WTC11 (cell line): ENCODE results near the gene PTPRG. TPM values are rescaled to one million over a fixed set of nuclear protein-coding genes. Genes with fewer than 3 reads are reported as not detected.

Experiments used
- ATAC-seq: fragments of 200-7000 bp; cut with Tn5 transposase; 2 replicates; pipeline ENCODE4 v1.10.0; 2021; ENCODE audit warnings: mild to moderate bottlenecking, moderate library complexity
- CTCF ChIA-PET: fragments of 300-600 bp; sonication (Branson Sonifier 250); formaldehyde crosslinking; loops from one replicate; lab custom pipeline; 2021; ENCODE audit warnings: antibody characterized with exemption; lab: Charles Lee
- POLR2A ChIA-PET: fragments of 350-600 bp; sonication (Branson Sonifier 250); formaldehyde crosslinking; loops from one replicate; lab custom pipeline; 2021; ENCODE audit warnings: antibody characterized with exemption; lab: Charles Lee
- DNase-seq: peaks from one replicate; pipeline ENCODE4 v3.0.0; 2021; ENCODE audit warnings: low spot score
- H3K27ac Mint-ChIP-seq: 2 replicates; pipeline ENCODE4 v1.8.0; 2021; ENCODE audit warnings: mixed read lengths
- H3K27me3 Mint-ChIP-seq: 2 replicates; pipeline ENCODE4 v1.8.0; 2021; ENCODE audit warnings: low read depth, mild to moderate bottlenecking, moderate library complexity, mixed read lengths
- H3K36me3 Mint-ChIP-seq: 2 replicates; pipeline ENCODE4 v1.8.0; 2021; ENCODE audit warnings: mixed read lengths
- H3K4me1 Mint-ChIP-seq: 2 replicates; pipeline ENCODE4 v1.8.0; 2022; ENCODE audit warnings: mixed read lengths
- H3K4me3 Mint-ChIP-seq: 2 replicates; pipeline ENCODE4 v1.8.0; 2021; ENCODE audit warnings: mild to moderate bottlenecking, moderate library complexity, mixed read lengths
- H3K9me3 Mint-ChIP-seq: 2 replicates; pipeline ENCODE4 v1.8.0; 2021; ENCODE audit warnings: mixed read lengths
- E2F1 ChIP-seq: sonication (generic); formaldehyde crosslinking; IDR thresholded peaks from 2 replicates; pipeline ENCODE4 v1.8.0; 2022; ENCODE audit warnings: mild to moderate bottlenecking, missing genetic modification reagents
- ETV6 ChIP-seq: sonication (generic); formaldehyde crosslinking; IDR thresholded peaks from 2 replicates; pipeline ENCODE4 v1.8.1; 2022; ENCODE audit warnings: mild to moderate bottlenecking, missing genetic modification reagents
- FOXJ3 ChIP-seq: sonication (generic); formaldehyde crosslinking; IDR thresholded peaks from 2 replicates; pipeline ENCODE4 v1.9.0; 2021; ENCODE audit warnings: missing genetic modification reagents, mild to moderate bottlenecking, borderline replicate concordance
- FOXK1 ChIP-seq: sonication (generic); formaldehyde crosslinking; IDR thresholded peaks from 2 replicates; pipeline ENCODE4 v1.8.0; 2022; ENCODE audit warnings: mild to moderate bottlenecking, moderate library complexity, missing genetic modification reagents
- GRHL2 ChIP-seq: fragments of 250-450 bp; sonication (Bioruptor Pico); IDR thresholded peaks from 2 replicates; pipeline ENCODE4 v1.8.0; 2022; ENCODE audit warnings: mild to moderate bottlenecking, moderate library complexity; ENCODE audit not compliant: insufficient replicate concordance, severe bottlenecking
- HMGXB4 ChIP-seq: sonication (generic); formaldehyde crosslinking; IDR thresholded peaks from 2 replicates; pipeline ENCODE4 v1.8.1; 2023; ENCODE audit warnings: mild to moderate bottlenecking, moderate library complexity, missing genetic modification reagents
- JUN ChIP-seq: sonication (generic); formaldehyde crosslinking; IDR thresholded peaks from 2 replicates; pipeline ENCODE4 v1.8.0; 2023; ENCODE audit warnings: mild to moderate bottlenecking, missing genetic modification reagents
- MXD4 ChIP-seq: fragments of 250-450 bp; sonication (Bioruptor Pico); IDR thresholded peaks from 2 replicates; pipeline ENCODE4 v1.8.0; 2021; ENCODE audit warnings: mild to moderate bottlenecking, moderate library complexity, borderline replicate concordance
- NFATC4 ChIP-seq: fragments of 250-450 bp; sonication (Bioruptor Pico); IDR thresholded peaks from 2 replicates; pipeline ENCODE4 v1.9.0; 2021; ENCODE audit warnings: mild to moderate bottlenecking
- NFYB ChIP-seq: sonication (generic); formaldehyde crosslinking; conservative IDR thresholded peaks from 2 replicates; pipeline ENCODE4 v1.8.0; 2022; ENCODE audit warnings: low read depth, missing genetic modification reagents
- NR2C2 ChIP-seq: sonication (generic); formaldehyde crosslinking; IDR thresholded peaks from 2 replicates; pipeline ENCODE4 v1.8.0; 2022; ENCODE audit warnings: mild to moderate bottlenecking, missing genetic modification reagents
- SOX15 ChIP-seq: fragments of 250-450 bp; sonication (Bioruptor Pico); IDR thresholded peaks from 2 replicates; pipeline ENCODE4 v1.9.0; 2021; ENCODE audit warnings: mild to moderate bottlenecking
- TCF7 ChIP-seq: sonication (generic); formaldehyde crosslinking; IDR thresholded peaks from 2 replicates; pipeline ENCODE4 v1.8.0; 2022; ENCODE audit warnings: mild to moderate bottlenecking, low read depth, missing genetic modification reagents, moderate library complexity
- TEAD1 ChIP-seq: sonication (generic); formaldehyde crosslinking; IDR thresholded peaks from 2 replicates; pipeline ENCODE4 v1.8.0; 2022; ENCODE audit warnings: mild to moderate bottlenecking, missing genetic modification reagents
- TEAD4 ChIP-seq: sonication (generic); formaldehyde crosslinking; IDR thresholded peaks from 2 replicates; pipeline ENCODE4 v1.8.0; 2022; ENCODE audit warnings: mild to moderate bottlenecking, missing genetic modification reagents
- ZBTB21 ChIP-seq: sonication (generic); formaldehyde crosslinking; IDR thresholded peaks from 2 replicates; pipeline ENCODE4 v1.8.1; 2023; ENCODE audit warnings: mild to moderate bottlenecking, missing genetic modification reagents, borderline replicate concordance
- ZNF121 ChIP-seq: sonication (generic); formaldehyde crosslinking; IDR thresholded peaks from 2 replicates; pipeline ENCODE4 v1.8.0; 2023; ENCODE audit warnings: missing genetic modification reagents
- ZNF232 ChIP-seq: sonication (generic); formaldehyde crosslinking; IDR thresholded peaks from 2 replicates; pipeline ENCODE4 v1.8.0; 2022; ENCODE audit warnings: mild to moderate bottlenecking, missing genetic modification reagents
- total RNA-seq: library from RNA; stranded (reverse); gene quantifications from 3 replicates; pipeline ENCODE4 v1.2.3, GENCODE V29; 2021
- TF ChIP-seq, protein P1 (sequence below): sonication (generic); formaldehyde crosslinking; IDR thresholded peaks from 2 replicates; pipeline ENCODE4 v1.8.0; 2023; ENCODE audit warnings: mild to moderate bottlenecking, missing genetic modification reagents
- TF ChIP-seq, protein P2 (sequence below): sonication (generic); formaldehyde crosslinking; conservative IDR thresholded peaks from 2 replicates; pipeline ENCODE4 v1.8.1; 2023; ENCODE audit warnings: mild to moderate bottlenecking, low read depth, missing genetic modification reagents, moderate library complexity
- TF ChIP-seq, protein P3 (sequence below): fragments of 250-450 bp; sonication (Bioruptor Pico); IDR thresholded peaks from 2 replicates; pipeline ENCODE4 v1.9.0; 2021; ENCODE audit warnings: mild to moderate bottlenecking

The PTPRG gene
- total RNA-seq, 1 experiment from 2014 or later, result 106 TPM

GRCh38 chr3:61606196-61606595 lies 44.8 kb downstream of the PTPRG start:
- no peak for ATAC-seq
- peaks cover 37% of the 10 kb centered on the region for H3K4me1 Mint-ChIP-seq

GRCh38 chr3:61608072-61608471 lies 46.7 kb downstream of the PTPRG start:
- H3K4me1 Mint-ChIP-seq, result peaks cover 46% of the 10 kb centered on the region
- no peak for DNase-seq
- H3K27me3 Mint-ChIP-seq, result no peaks in the 10 kb centered on the region
- no peak for ATAC-seq
- ChIA-PET CTCF (interaction anchor here (0.6 to 2.7 kb wide), 2 partner anchors 44 to 444 kb away, joined by 4 to 10 read pairs; no protein-coding TSS in a partner anchor), POLR2A (no interaction called here)
- H3K4me3 Mint-ChIP-seq, result no peak overlapping the region
- H3K9me3 Mint-ChIP-seq, result peaks cover 11% of the 10 kb centered on the region
- H3K36me3 Mint-ChIP-seq, result peaks cover 30% of the 10 kb centered on the region
- peak overlapping the region; percentile 82 for H3K27ac Mint-ChIP-seq
- TF ChIP-seq HMGXB4 (CRISPR knock-in tag), result no peak
- TF ChIP-seq TEAD4, result no peak
- no peak for TF ChIP-seq ZBTB21 (CRISPR knock-in tag)
- no peak for TF ChIP-seq E2F1 (CRISPR knock-in tag)
- TF ChIP-seq NFATC4 (CRISPR knock-in tag), result no peak
- TF ChIP-seq NR2C2 (CRISPR knock-in tag), result no peak
- TF ChIP-seq SOX15 (CRISPR knock-in tag), result no peak
- no peak for TF ChIP-seq MXD4 (CRISPR knock-in tag)
- TF ChIP-seq, protein P1, sequence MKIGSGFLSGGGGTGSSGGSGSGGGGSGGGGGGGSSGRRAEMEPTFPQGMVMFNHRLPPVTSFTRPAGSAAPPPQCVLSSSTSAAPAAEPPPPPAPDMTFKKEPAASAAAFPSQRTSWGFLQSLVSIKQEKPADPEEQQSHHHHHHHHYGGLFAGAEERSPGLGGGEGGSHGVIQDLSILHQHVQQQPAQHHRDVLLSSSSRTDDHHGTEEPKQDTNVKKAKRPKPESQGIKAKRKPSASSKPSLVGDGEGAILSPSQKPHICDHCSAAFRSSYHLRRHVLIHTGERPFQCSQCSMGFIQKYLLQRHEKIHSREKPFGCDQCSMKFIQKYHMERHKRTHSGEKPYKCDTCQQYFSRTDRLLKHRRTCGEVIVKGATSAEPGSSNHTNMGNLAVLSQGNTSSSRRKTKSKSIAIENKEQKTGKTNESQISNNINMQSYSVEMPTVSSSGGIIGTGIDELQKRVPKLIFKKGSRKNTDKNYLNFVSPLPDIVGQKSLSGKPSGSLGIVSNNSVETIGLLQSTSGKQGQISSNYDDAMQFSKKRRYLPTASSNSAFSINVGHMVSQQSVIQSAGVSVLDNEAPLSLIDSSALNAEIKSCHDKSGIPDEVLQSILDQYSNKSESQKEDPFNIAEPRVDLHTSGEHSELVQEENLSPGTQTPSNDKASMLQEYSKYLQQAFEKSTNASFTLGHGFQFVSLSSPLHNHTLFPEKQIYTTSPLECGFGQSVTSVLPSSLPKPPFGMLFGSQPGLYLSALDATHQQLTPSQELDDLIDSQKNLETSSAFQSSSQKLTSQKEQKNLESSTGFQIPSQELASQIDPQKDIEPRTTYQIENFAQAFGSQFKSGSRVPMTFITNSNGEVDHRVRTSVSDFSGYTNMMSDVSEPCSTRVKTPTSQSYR, result no peak
- TF ChIP-seq NFYB (CRISPR knock-in tag), result no peak
- no peak for TF ChIP-seq FOXJ3 (CRISPR knock-in tag)
- TF ChIP-seq ETV6, result no peak

More at GRCh38 chr3:61606196-61606595, 44.8 kb downstream of the PTPRG start:
- Mint-ChIP-seq H3K9me3 (peaks cover 22% of the 10 kb centered on the region), H3K27me3 (no peaks in the 10 kb centered on the region), H3K36me3 (peaks cover 45% of the 10 kb centered on the region), H3K4me3 (no peak overlapping the region), H3K27ac (no peak overlapping the region)
- no peak for TF ChIP-seq JUN (CRISPR knock-in tag)
- no peak for TF ChIP-seq GRHL2
- TF ChIP-seq TEAD1 (CRISPR knock-in tag), result no peak
- TF ChIP-seq E2F1 (CRISPR knock-in tag), result no peak
- TF ChIP-seq, protein P2, sequence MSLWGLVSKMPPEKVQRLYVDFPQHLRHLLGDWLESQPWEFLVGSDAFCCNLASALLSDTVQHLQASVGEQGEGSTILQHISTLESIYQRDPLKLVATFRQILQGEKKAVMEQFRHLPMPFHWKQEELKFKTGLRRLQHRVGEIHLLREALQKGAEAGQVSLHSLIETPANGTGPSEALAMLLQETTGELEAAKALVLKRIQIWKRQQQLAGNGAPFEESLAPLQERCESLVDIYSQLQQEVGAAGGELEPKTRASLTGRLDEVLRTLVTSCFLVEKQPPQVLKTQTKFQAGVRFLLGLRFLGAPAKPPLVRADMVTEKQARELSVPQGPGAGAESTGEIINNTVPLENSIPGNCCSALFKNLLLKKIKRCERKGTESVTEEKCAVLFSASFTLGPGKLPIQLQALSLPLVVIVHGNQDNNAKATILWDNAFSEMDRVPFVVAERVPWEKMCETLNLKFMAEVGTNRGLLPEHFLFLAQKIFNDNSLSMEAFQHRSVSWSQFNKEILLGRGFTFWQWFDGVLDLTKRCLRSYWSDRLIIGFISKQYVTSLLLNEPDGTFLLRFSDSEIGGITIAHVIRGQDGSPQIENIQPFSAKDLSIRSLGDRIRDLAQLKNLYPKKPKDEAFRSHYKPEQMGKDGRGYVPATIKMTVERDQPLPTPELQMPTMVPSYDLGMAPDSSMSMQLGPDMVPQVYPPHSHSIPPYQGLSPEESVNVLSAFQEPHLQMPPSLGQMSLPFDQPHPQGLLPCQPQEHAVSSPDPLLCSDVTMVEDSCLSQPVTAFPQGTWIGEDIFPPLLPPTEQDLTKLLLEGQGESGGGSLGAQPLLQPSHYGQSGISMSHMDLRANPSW (CRISPR knock-in tag), result no peak
- TF ChIP-seq ZNF232 (CRISPR knock-in tag), result no peak
- no peak for TF ChIP-seq FOXK1 (CRISPR knock-in tag)
- TF ChIP-seq, protein P3, sequence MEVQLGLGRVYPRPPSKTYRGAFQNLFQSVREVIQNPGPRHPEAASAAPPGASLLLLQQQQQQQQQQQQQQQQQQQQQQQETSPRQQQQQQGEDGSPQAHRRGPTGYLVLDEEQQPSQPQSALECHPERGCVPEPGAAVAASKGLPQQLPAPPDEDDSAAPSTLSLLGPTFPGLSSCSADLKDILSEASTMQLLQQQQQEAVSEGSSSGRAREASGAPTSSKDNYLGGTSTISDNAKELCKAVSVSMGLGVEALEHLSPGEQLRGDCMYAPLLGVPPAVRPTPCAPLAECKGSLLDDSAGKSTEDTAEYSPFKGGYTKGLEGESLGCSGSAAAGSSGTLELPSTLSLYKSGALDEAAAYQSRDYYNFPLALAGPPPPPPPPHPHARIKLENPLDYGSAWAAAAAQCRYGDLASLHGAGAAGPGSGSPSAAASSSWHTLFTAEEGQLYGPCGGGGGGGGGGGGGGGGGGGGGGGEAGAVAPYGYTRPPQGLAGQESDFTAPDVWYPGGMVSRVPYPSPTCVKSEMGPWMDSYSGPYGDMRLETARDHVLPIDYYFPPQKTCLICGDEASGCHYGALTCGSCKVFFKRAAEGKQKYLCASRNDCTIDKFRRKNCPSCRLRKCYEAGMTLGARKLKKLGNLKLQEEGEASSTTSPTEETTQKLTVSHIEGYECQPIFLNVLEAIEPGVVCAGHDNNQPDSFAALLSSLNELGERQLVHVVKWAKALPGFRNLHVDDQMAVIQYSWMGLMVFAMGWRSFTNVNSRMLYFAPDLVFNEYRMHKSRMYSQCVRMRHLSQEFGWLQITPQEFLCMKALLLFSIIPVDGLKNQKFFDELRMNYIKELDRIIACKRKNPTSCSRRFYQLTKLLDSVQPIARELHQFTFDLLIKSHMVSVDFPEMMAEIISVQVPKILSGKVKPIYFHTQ (CRISPR knock-in tag), result no peak
- no peak for TF ChIP-seq TCF7 (CRISPR knock-in tag)
- TF ChIP-seq NR2C2 (CRISPR knock-in tag), result no peak
- TF ChIP-seq ZNF121 (CRISPR knock-in tag), result no peak
- DNase-seq, result no peak
- ChIA-PET CTCF (interaction anchor here (1.2 to 2.7 kb wide), 2 partner anchors 42 to 330 kb away, joined by 4 to 10 read pairs; no protein-coding TSS in a partner anchor), POLR2A (interaction anchor here (0.6 kb wide), 1 partner anchor 87 kb away, joined by 11 read pairs; no protein-coding TSS in a partner anchor)
